Ureter (tissue), 1 donor: ENCODE results near the gene NBAS. TPM values are rescaled to one million over a fixed set of nuclear protein-coding genes. Genes with fewer than 3 reads are reported as not detected.
"Not testable (repeated sequence)": the region's sequence is repeated elsewhere in the genome, so short reads cannot be mapped to it uniquely, and the experiment has no call there.

ENCODE experiments used
- DNase-seq: peaks from one replicate; pipeline ENCODE4 v3.0.0-alpha.2; 2020; ENCODE audit warnings: low spot score
- total RNA-seq: library from RNA; stranded (reverse); gene quantifications from one replicate; pipeline ENCODE4 v1.2.4, GENCODE V29; 2023
- donor health status: DM: yes; HTN: yes; CAD: no.

Gene NBAS
- total RNA-seq, 1 donor from 2014 or later, result 55.1 TPM

DNA sequence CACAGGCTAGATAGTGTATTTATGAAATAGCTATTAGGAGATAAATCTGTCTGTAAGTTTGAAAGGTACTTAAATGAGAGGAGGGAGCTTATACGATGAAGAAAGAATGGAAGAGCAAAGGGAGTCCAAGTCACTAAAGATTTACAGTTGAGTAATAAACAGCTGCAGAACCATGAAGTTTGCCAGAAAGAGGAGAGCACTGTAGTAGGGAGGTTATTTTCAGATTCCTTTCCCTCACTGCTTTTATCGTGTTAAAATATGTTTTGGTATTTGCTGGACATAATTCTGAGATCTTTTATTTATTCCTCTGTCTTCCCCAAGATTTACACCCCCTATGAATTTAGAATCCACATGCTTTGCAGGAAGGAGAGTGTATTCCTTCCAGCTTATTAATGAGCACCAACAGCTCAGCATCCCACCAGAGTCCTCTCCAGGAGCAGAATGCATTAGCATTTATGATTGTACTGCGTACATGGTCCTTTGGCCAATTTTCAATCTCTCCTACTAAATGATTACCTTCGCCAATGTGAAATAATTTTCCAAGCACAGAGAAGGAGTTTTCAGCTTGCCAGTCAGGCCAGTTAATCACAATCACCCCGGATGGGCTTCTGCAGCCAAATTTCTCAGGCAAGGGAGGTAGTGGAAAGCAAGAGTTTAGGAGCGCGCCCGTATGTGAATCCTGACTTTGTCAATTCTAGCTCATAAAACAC, 297.0 kb downstream of the NBAS start:
- no peak for DNase-seq

- no peak for DNase-seq
Measured at GRCh38 chr2:15262792-15263191, 298.3 kb downstream of the NBAS start.

- DNase-seq, result no peak
Measured at GRCh38 chr2:15260835-15261234, 300.3 kb downstream of the NBAS start.

DNA sequence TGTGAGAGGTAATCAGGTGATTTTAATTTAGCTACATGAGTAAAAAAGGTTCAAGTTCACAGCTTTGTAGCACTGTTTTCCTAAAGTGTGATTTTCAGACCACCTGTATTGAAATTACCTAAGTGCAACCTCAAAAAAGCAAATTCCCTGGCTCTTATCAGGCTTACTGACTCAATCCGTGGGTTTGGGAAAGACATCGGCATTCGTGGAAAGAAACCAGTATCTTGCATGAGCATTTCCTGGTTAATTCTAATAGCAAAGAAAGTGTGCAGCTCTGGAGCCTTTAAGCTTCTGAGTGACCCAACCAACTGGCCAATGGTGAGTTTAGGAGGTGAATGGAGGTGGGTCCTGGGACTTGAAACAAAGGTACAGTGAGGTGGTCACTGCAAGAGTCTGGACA, 300.9 kb downstream of the NBAS start:
- no peak for DNase-seq

- no peak for DNase-seq
Measured at GRCh38 chr2:15259356-15259756, 301.8 kb downstream of the NBAS start.

GRCh38 chr2:15258385-15258784, 302.7 kb downstream of the NBAS start:
- not testable (repeated sequence) for DNase-seq

DNA sequence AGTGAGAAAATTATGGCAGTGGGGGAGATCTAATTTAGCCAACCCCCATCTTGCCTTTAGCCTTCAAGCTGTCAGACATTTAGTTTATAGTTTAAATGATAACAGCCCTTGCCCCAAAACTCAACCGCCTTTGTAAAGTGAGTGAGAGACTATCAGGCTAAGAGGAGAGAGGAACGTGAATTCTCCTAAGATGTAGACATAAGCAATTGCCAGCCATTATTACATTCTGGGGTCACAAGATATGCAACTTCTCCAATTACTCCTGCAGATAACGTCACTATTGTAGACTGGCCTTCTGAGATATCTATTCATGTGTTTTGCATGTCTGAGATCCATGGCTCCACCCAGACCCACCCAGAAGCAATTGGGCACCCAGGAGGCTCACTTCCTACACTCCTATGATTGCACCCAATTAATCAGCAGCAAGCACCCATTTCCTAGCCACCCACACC, 307.3 kb downstream of the NBAS start:
- DNase-seq, result no peak

DNA sequence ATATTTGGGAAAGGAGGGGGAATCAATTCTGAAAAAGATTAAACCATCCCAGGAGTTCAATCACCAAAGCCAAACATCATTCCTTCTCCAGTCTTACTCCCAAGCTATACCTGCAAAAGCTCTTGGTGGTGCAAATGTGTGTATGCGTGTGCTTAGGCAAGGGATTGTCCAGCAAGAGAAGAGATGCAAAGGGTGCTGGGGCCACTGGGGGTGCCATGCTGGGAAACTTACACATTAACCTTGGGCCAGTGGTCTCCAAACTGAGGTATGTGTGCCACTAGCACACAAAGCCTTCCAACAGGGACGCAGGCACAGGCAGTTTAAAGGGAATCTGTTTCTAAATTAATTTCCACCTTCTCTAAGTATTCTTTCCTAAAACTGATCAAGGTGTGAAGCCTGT, 307.9 kb downstream of the NBAS start:
- no peak for DNase-seq

DNA sequence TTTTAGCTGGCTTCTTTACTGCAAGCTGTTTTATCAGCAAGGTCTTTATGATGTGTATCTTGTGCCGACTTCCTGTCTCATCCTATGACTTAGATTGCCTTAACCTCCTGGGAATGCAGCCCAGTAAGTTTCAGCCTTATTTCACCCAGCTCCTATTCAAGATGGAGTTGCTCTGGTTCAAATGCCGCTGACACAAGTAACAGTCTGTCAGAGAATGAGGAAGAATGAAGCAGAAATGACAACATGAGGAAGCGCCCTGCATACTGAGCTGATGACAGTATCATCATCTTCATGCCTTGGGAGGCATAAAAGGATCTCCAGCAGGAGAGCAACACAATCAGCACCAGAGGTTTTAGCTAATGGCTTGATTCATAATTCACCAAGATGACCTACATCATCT, 309.4 kb downstream of the NBAS start:
- no peak for DNase-seq

DNA sequence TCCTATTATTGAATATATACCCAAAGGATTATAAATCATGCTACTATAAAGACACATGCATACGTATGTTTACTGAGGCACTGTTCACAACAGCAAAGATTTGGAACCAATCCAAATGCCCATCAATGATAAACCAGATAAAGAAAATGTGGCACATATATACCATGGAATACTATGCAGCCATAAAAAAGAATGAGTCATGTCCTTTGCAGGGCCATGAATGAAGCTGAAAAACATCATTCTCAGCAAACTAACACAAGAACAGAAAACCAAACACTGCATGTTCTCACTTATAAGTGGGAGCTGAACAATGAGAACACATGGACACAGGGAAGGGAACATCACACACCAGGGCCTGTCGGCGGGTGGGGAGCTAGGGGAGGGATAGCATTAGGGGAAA, 310.2 kb downstream of the NBAS start:
- DNase-seq, result not testable (repeated sequence)

DNA sequence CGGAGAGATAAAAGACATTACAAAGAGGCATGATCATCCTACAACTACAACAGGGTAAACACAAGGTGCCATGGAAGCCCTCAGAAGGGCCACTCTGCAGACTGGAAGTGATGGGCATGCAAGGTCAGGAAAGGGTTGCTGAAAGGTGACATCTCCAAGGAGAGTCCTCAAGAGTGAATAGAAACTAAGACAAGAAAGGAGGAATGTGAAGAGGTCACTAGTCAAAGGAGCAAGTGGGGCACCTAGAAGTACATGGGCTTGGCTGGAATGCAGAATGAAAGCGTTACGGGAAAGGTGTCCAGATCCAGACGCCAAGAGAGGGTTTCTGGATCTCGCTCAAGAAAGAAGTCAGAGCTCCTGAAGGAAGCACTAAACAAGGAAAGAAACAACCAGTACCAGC, 314.3 kb downstream of the NBAS start:
- no peak for DNase-seq

DNA sequence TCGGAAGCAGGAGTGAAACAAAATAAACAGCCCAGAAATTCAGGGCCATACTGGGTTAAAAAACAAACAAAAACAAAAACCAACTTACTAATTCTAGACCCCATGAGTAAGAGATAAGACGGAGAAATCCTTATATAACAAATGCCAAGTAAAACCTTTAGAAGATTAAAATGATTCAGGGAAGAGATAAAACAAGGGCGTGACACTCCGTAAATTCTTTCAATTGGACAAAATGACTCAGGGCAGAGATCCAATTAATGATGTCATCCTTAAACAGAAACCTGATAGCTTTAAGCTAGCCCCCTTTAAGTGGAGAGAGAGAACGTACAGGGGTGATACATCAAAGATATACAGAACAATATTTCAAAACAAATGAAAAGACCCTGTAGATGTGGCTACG, 317.4 kb downstream of the NBAS start:
- DNase-seq, result no peak

- DNase-seq, result no peak
Measured at GRCh38 chr2:15242936-15243461, 318.1 kb downstream of the NBAS start.

GRCh38 chr2:15241929-15242328, 319.2 kb downstream of the NBAS start:
- no peak for DNase-seq

DNA sequence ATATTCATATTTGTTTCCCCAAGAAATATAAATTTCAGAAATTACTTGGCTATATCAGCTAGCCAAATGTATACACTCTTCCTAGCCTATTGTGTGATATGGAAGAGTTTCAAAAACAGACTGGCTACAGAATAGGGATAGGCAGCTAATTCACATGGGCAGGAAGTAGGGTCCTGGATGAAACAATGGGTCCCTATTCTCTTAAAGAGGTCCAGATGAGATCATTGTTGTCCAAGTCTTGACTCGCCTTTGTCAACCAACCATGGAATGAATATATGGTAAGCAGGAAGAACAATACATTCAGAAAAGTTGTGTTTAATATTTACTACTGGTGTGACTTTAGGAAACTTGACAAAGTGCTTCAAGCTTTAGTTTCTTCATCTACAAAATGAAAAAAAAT, 319.9 kb downstream of the NBAS start:
- no peak for DNase-seq

DNA sequence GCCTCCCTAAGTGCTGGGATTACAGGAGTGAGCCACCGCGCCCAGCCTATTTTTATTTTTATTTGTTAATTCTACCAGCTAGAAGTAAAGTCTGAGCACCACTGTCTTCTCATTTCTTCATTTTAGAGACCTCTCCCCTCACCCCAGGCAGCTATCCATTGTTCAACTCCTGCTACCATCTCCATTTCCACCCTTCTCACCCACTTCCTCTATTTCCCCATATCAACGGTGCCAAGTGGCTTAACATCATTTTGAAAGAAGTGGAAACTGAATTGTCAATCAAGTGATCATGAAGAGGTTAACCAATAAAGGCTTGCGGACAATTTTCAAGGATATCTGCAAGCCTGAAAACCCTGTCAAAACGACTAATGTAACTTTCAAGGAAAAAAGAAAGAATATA, 323.1 kb downstream of the NBAS start:
- no peak for DNase-seq

GRCh38 chr2:15230599-15231192, 330.4 kb downstream of the NBAS start:
- DNase-seq, result no peak

DNA sequence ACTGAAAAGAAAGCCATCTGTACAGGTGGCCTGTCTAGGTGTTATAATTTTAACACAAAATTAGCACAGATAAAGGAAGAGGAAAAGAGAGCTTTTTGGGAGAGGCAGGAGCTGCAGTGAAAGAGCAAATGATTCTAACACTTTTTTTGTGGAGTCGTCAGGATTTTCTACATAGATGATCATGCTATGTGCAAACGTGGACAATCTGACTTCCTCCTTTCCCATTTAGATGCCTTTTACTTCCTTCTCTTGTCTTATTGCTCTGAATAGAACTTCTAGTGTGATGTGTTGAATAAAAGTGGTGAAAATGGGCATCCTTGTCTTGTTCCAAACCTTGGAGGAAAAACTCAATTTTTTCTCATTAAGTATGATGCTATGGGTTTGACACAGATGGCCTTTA, 334.5 kb downstream of the NBAS start:
- no peak for DNase-seq

GRCh38 chr2:15225131-15225530, 336.0 kb downstream of the NBAS start:
- no peak for DNase-seq

- no peak for DNase-seq
Measured at GRCh38 chr2:15224641-15225040, 336.5 kb downstream of the NBAS start.

DNA sequence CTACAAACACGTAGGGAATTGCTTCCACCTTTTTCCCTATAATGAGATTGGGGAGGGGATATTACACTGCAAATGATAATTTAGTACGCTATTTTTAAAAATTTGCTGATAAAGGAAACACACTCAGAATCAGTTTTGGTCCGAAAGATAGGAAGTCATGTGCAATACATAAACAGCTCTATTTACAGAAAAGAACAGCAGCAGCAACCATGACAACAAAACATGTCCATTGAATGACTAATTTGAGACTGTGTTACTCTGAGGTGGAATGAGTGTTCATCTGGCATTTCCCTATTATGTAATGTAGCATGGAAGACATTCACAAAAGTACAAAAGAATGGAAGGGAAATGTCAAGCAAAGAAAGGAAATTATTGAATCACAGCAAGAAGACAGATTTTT, 337.2 kb downstream of the NBAS start:
- no peak for DNase-seq

DNA sequence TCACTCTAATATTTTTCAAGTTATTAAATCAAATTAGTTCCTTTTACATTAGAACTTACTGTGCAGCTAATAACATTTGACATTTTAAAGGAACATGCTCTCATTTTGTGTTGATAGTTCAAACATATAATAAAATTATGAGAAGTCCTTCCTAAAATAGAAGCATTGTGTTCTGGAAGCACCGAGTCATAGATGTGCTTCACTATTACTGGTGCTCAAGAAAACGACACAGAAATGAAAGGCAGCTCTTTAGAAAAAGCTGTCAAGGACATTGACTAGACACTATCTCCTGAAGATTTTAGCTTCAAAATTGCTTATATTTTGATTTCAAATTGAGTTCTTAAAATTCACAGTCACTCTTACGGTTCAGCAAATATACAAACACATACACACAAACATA, 338.3 kb downstream of the NBAS start:
- DNase-seq, result no peak

GRCh38 chr2:15220603-15221002, 340.5 kb downstream of the NBAS start:
- no peak for DNase-seq
